Measurements from ENCODE around the gene LINGO1.

DNA sequence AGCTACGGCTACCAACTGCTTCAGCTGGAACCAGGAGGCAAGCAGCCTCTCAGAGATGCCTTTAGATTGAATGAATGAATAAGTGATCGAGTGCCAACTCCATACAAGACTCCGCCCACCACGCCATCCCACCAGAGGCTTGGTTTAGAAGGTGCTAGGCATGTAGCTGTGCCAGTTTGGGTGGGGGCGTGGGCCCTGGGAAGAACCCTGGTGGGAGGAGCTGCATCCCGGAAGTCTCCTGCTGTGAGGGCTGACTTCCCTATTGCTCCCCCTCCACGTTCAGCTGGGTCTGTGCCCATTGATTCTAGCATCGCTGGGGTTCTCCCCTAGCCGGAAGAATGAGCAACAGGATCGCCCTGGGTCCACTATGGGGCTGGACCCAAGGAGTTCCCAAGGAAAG, 20.9 kb downstream of the LINGO1 start:
- TF ChIP-seq CTCF (IDR thresholded peaks at IDR 0.05) (no peak), POLR2A (IDR thresholded peaks at IDR 0.05) (no peak)

Measured in adrenal gland (tissue), 5 donors.